Parathyroid adenoma (tissue), 2 donors: Measurements from ENCODE around the gene SLC4A2.
A peak's percentile ranks its signal among the peaks of the same experiment; 100 is the strongest.

Experiments
- H2AFZ ChIP-seq: fragments of 300-600 bp; sonication (generic); one replicate; pipeline ENCODE4 v1.7.0; 2017; ENCODE audit warnings: antibody characterized with exemption, mild to moderate bottlenecking
- H3K27ac ChIP-seq: fragments of 300-600 bp; sonication (generic); one replicate; pipeline ENCODE4 v1.7.0; 2017
- H3K27me3 ChIP-seq: fragments of 300-600 bp; sonication (generic); one replicate; pipeline ENCODE4 v1.7.0; 2017; ENCODE audit warnings: low read length; ENCODE audit not compliant: control insufficient read depth, insufficient read depth
- H3K36me3 ChIP-seq: fragments of 300-600 bp; sonication (generic); one replicate; pipeline ENCODE4 v1.7.0; 2017; ENCODE audit warnings: low read length; ENCODE audit not compliant: control insufficient read depth, insufficient read depth
- H3K4me1 ChIP-seq: fragments of 300-600 bp; sonication (generic); one replicate; pipeline ENCODE4 v1.7.0; 2017; ENCODE audit warnings: control low read depth
- H3K4me2 ChIP-seq: fragments of 300-600 bp; sonication (generic); one replicate; pipeline ENCODE4 v1.7.0; 2017; ENCODE audit warnings: low read length
- H3K4me3 ChIP-seq: fragments of 300-600 bp; sonication (generic); one replicate; pipeline ENCODE4 v1.7.0; 2017; ENCODE audit warnings: low read depth, low read length
- H3K79me2 ChIP-seq: fragments of 300-600 bp; sonication (generic); one replicate; pipeline ENCODE4 v1.7.0; 2017; ENCODE audit warnings: control low read depth
- H3K9ac ChIP-seq: fragments of 300-600 bp; sonication (generic); one replicate; pipeline ENCODE4 v1.7.0; 2017; ENCODE audit warnings: mild to moderate bottlenecking
- H3K9me3 ChIP-seq: fragments of 300-600 bp; sonication (generic); one replicate; pipeline ENCODE4 v1.7.0; 2017; ENCODE audit warnings: low read length; ENCODE audit not compliant: control insufficient read depth
- CTCF ChIP-seq: fragments of 300-600 bp; sonication (generic); IDR thresholded peaks from one replicate; pipeline ENCODE4 v1.7.0; 2017; ENCODE audit warnings: antibody characterized with exemption, mild to moderate bottlenecking
- donor health status: primary hyperparathyroidism.

SLC4A2 gene

GRCh38 chr7:151082141-151083070 is 23.0 kb downstream of the SLC4A2 start:
- Histone ChIP-seq H3K36me3 (no peaks in the 10 kb centered on the region), H3K79me2 (peaks cover 10% of the 10 kb centered on the region), H3K4me1 (peaks cover 31% of the 10 kb centered on the region), H3K4me3 (peak overlapping the region; percentile 88), H2AFZ (peak overlapping the region; percentile 77), H3K4me2 (peak overlapping the region; percentile 96), H3K9ac (no peak overlapping the region), H3K9me3 (no peaks in the 10 kb centered on the region), H3K27ac (peak overlapping the region; percentile 96), H3K27me3 (no peaks in the 10 kb centered on the region)
- TF ChIP-seq CTCF = no peak

GRCh38 chr7:151083071-151083823 is 23.9 kb downstream of the SLC4A2 start, which contains the start of gene TMUB1:
TMUB1 (minus strand) TSS chr7:151083493; CDS start chr7:151082563, 930 bp downstream.
- Histone ChIP-seq H2AFZ (peak within 1 kb of the TSS; percentile 77), H3K36me3 (no peaks in the 10 kb centered on the region), H3K4me2 (peak within 1 kb of the TSS; percentile 96), H3K4me1 (peaks cover 38% of the 10 kb centered on the region), H3K79me2 (peaks cover 18% of the 10 kb centered on the region), H3K4me3 (peak within 1 kb of the TSS; percentile 88), H3K27me3 (no peaks in the 10 kb centered on the region), H3K27ac (peak within 1 kb of the TSS; percentile 71), H3K9me3 (no peaks in the 10 kb centered on the region), H3K9ac (peak within 1 kb of the TSS; percentile 37)
- TF ChIP-seq CTCF = peak; percentile 3

- Histone ChIP-seq H2AFZ (peak overlapping the region; percentile 77), H3K4me1 (peaks cover 43% of the 10 kb centered on the region), H3K27me3 (no peaks in the 10 kb centered on the region), H3K79me2 (peaks cover 23% of the 10 kb centered on the region), H3K4me2 (peak overlapping the region; percentile 96), H3K9ac (no peak overlapping the region), H3K4me3 (peak overlapping the region; percentile 88), H3K27ac (no peak overlapping the region), H3K9me3 (no peaks in the 10 kb centered on the region), H3K36me3 (no peaks in the 10 kb centered on the region)
- no peak for TF ChIP-seq CTCF
Observed at GRCh38 chr7:151083824-151084160, 24.4 kb downstream of the SLC4A2 start.

- no peaks in the 10 kb centered on the region for H3K9me3 ChIP-seq
- H3K9ac ChIP-seq = no peak overlapping the region
Observed at GRCh38 chr7:151085329-151085690, 25.9 kb downstream of the SLC4A2 start.

More at GRCh38 chr7:151085329-151085690, 25.9 kb downstream of the SLC4A2 start:
- Histone ChIP-seq H3K79me2 (peaks cover 29% of the 10 kb centered on the region), H3K36me3 (no peaks in the 10 kb centered on the region), H3K4me3 (peak overlapping the region; percentile 62), H3K4me2 (peak overlapping the region; percentile 66), H3K27me3 (no peaks in the 10 kb centered on the region), H2AFZ (peak overlapping the region; percentile 71), H3K27ac (peak overlapping the region; percentile 81), H3K4me1 (peaks cover 44% of the 10 kb centered on the region)
- no peak for TF ChIP-seq CTCF
